ENCODE results near the gene CEACAM6.

- TF ChIP-seq CTCF (IDR thresholded peaks at IDR 0.05 in 4 of 5, conservative IDR thresholded peaks at IDR 0.05 in 1 of 5) (no peak), POLR2A (IDR thresholded peaks at IDR 0.05) (no peak)
These were observed 14.1 kb upstream of the CEACAM6 start for GRCh38 chr19:41741244-41741554.
